Calu3 (cell line): Measurements from ENCODE around the gene CCDC91. TPM values are rescaled to one million over a fixed set of nuclear protein-coding genes. Genes with fewer than 3 reads are reported as not detected.

ENCODE experiments used
- BruUV-seq: library from RNA; stranded (reverse); fragments of 400-500 nt; replicated peaks from 2 replicates; lab custom pipeline; 2021; lab: Mats Ljungman, UMichigan
- CTCF ChIA-PET: fragments of 300-600 bp; sonication (Branson Sonifier 250); formaldehyde crosslinking; loops from one replicate; lab custom pipeline; 2022; ENCODE audit warnings: antibody characterized with exemption; lab: Charles Lee
- DNase-seq: peaks from one replicate; pipeline ENCODE4 v3.0.0; 2022
- H3K27ac Mint-ChIP-seq: one replicate; pipeline ENCODE4 v1.8.0; 2022; ENCODE audit warnings: mixed read lengths; ENCODE audit not compliant: unreplicated experiment
- H3K27me3 Mint-ChIP-seq: one replicate; pipeline ENCODE4 v1.8.0; 2022; ENCODE audit warnings: mixed read lengths; ENCODE audit not compliant: unreplicated experiment
- H3K36me3 Mint-ChIP-seq: one replicate; pipeline ENCODE4 v1.8.0; 2022; ENCODE audit warnings: mild to moderate bottlenecking, moderate library complexity, mixed read lengths; ENCODE audit not compliant: insufficient read depth, unreplicated experiment
- H3K4me1 Mint-ChIP-seq: one replicate; pipeline ENCODE4 v1.8.0; 2022; ENCODE audit warnings: mild to moderate bottlenecking, low read depth, mixed read lengths; ENCODE audit not compliant: unreplicated experiment
- H3K4me3 Mint-ChIP-seq: one replicate; pipeline ENCODE4 v1.8.0; 2022; ENCODE audit warnings: mild to moderate bottlenecking, low read depth, moderate library complexity, mixed read lengths; ENCODE audit not compliant: unreplicated experiment
- H3K9me3 Mint-ChIP-seq: one replicate; pipeline ENCODE4 v1.8.0; 2022; ENCODE audit warnings: low read depth, mixed read lengths; ENCODE audit not compliant: unreplicated experiment
- intact Hi-C: fragments of 100-400 bp; cut with micrococcal nuclease; formaldehyde crosslinking; loops from one replicate; pipeline ENCODE4 v1.10.0; 2022; ENCODE audit not compliant: unreplicated experiment
- total RNA-seq: library from RNA; stranded (reverse); gene quantifications from 2 replicates; pipeline ENCODE4 v1.2.3, GENCODE V29; 2022
- TF ChIP-seq, protein P1 (sequence below): fragments of 200-600 bp; IDR thresholded peaks from one replicate; pipeline ENCODE4 v1.8.0; 2022; ENCODE audit warnings: antibody characterized with exemption; ENCODE audit not compliant: unreplicated experiment

Gene CCDC91
- total RNA-seq, 1 experiment from 2014 or later: 25.6 TPM

GRCh38 chr12:28278499-28278898 is 88.2 kb downstream of the CCDC91 start:
- intact Hi-C loops: no loop called here
- H3K4me3 Mint-ChIP-seq: no peak overlapping the region
- no peaks in the 10 kb centered on the region for H3K27me3 Mint-ChIP-seq
- TF ChIP-seq, protein P1, sequence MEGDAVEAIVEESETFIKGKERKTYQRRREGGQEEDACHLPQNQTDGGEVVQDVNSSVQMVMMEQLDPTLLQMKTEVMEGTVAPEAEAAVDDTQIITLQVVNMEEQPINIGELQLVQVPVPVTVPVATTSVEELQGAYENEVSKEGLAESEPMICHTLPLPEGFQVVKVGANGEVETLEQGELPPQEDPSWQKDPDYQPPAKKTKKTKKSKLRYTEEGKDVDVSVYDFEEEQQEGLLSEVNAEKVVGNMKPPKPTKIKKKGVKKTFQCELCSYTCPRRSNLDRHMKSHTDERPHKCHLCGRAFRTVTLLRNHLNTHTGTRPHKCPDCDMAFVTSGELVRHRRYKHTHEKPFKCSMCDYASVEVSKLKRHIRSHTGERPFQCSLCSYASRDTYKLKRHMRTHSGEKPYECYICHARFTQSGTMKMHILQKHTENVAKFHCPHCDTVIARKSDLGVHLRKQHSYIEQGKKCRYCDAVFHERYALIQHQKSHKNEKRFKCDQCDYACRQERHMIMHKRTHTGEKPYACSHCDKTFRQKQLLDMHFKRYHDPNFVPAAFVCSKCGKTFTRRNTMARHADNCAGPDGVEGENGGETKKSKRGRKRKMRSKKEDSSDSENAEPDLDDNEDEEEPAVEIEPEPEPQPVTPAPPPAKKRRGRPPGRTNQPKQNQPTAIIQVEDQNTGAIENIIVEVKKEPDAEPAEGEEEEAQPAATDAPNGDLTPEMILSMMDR: no peak
- H3K36me3 Mint-ChIP-seq: no peaks in the 10 kb centered on the region
- CTCF ChIA-PET: no interaction called here
- H3K4me1 Mint-ChIP-seq: no peaks in the 10 kb centered on the region
- H3K9me3 Mint-ChIP-seq: peaks cover 4% of the 10 kb centered on the region
- no TSS peak for BruUV-seq
- no peak overlapping the region for H3K27ac Mint-ChIP-seq
- DNase-seq: no peak

DNA sequence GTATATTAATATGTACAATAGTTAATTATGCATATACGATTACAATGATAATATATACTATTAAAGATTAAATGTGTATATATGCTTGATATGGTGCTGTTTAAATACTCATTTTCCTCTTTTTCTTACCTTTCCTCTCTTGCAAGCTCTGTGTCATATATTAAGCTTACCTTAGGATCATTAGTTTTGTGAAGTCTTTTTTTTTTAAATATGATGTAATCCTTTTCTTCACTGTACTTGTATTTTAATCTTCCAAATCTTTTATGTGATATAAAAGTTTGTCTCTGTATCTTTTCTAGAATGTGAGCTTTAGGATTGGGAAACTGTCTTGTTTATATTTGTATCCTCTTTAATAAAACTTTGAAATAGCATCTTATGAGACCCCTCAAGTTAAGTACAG is 88.7 kb downstream of the CCDC91 start:
- Mint-ChIP-seq H3K4me3 (no peak overlapping the region), H3K4me1 (no peaks in the 10 kb centered on the region), H3K36me3 (no peaks in the 10 kb centered on the region), H3K9me3 (peaks cover 4% of the 10 kb centered on the region), H3K27ac (no peak overlapping the region), H3K27me3 (no peaks in the 10 kb centered on the region)
- intact Hi-C loops: no loop called here
- no TSS peak for BruUV-seq
- DNase-seq: no peak
- CTCF ChIA-PET: no interaction called here
- TF ChIP-seq, protein P1: no peak

DNA sequence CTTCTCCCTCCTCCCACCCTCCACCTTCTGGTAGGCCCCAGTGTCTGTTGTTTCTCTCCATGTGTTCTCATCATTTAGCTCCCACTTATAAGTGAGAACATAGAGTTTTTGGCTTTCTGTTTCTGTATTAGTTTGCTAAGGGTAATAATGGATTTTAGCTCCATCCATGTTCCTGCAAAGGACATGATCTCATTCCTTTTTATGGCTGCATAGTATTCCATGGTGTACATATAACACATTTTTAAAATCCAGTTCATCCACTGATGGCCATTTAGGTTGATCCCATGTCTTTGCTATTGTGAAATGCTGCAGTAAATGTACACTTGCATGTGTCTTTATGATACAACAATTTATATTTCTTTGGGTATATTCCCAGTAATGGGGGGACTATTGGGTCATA is 96.1 kb downstream of the CCDC91 start:
- BruUV-seq: no TSS peak
- intact Hi-C loops: no loop called here
- CTCF ChIA-PET: no interaction called here
- Mint-ChIP-seq H3K27ac (no peak overlapping the region), H3K4me1 (no peaks in the 10 kb centered on the region), H3K36me3 (no peaks in the 10 kb centered on the region), H3K27me3 (no peaks in the 10 kb centered on the region), H3K9me3 (peaks cover 6% of the 10 kb centered on the region), H3K4me3 (no peak overlapping the region)
- no peak for DNase-seq
- TF ChIP-seq, protein P1: no peak

DNA sequence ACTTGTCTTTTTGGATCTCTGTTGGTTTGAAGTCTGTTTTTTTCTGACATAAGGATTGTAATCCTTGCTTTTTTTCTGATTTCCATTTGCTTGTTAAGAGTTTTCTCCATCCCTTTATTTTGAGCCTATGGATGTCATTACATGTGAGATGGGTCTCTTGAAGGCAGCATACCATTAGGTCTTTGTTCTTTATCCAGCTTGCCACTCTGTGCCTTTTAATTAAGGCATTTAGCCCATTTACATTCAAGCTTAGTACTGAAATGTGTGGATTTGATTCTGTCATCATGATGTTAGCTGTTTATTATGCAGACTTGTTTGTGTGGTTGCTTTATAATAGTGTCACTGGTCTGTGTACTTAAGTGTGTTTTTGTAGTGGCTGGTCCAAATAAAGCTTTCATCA is 100.0 kb downstream of the CCDC91 start:
- CTCF ChIA-PET: no interaction called here
- intact Hi-C loops: loop anchor here (10.0 kb wide), 1 partner anchor 55 kb away; no protein-coding TSS in a partner anchor
- DNase-seq: no peak
- H3K27me3 Mint-ChIP-seq: no peaks in the 10 kb centered on the region
- H3K36me3 Mint-ChIP-seq: peaks cover 5% of the 10 kb centered on the region
- no peaks in the 10 kb centered on the region for H3K4me1 Mint-ChIP-seq
- H3K4me3 Mint-ChIP-seq: no peak overlapping the region
- H3K9me3 Mint-ChIP-seq: peaks cover 6% of the 10 kb centered on the region
- TF ChIP-seq, protein P1: no peak
- BruUV-seq: no TSS peak
- no peak overlapping the region for H3K27ac Mint-ChIP-seq
